ENCODE data around the gene MYL12B.

MYL12B gene

GRCh38 chr18:3262234-3263131, 550 bp downstream of the MYL12B start:
- peak; percentile 31 for DNase-seq (ENCODE audit: low read depth)
- peak overlapping the region; percentile 93 for H3K4me3 ChIP-seq (ENCODE audit: low read depth, low read length)
- TF ChIP-seq CTCF (IDR thresholded peaks at IDR 0.05; ENCODE audit: insufficient read depth, low read depth, low read length, missing control alignments), result no peak

- H3K4me3 ChIP-seq (ENCODE audit: low read depth, low read length), result peak overlapping the region; percentile 93
- DNase-seq (ENCODE audit: low read depth), result no peak
- no peak for TF ChIP-seq CTCF (IDR thresholded peaks at IDR 0.05; ENCODE audit: insufficient read depth, low read depth, low read length, missing control alignments)
These were observed 1.3 kb downstream of the MYL12B start for GRCh38 chr18:3263132-3263700.

GRCh38 chr18:3264362-3264761, 2.4 kb downstream of the MYL12B start:
- no peak for DNase-seq (ENCODE audit: low read depth)
- no peak overlapping the region; the same call in none of the 2 replicates for H3K4me3 ChIP-seq (ENCODE audit: low read depth, low read length)
- no peak for TF ChIP-seq CTCF (IDR thresholded peaks at IDR 0.05; ENCODE audit: insufficient read depth, low read depth, low read length, missing control alignments)

GRCh38 chr18:3265564-3266033, 3.7 kb downstream of the MYL12B start:
- H3K4me3 ChIP-seq (ENCODE audit: low read depth, low read length), result no peak overlapping the region
- no peak for DNase-seq (ENCODE audit: low read depth)
- no peak for TF ChIP-seq CTCF (IDR thresholded peaks at IDR 0.05; ENCODE audit: insufficient read depth, low read depth, low read length, missing control alignments)

- no peak for TF ChIP-seq CTCF (IDR thresholded peaks at IDR 0.05; ENCODE audit: insufficient read depth, low read depth, low read length, missing control alignments)
- H3K4me3 ChIP-seq (ENCODE audit: low read depth, low read length), result no peak overlapping the region
- no peak for DNase-seq (ENCODE audit: low read depth)
These were observed 4.2 kb downstream of the MYL12B start for GRCh38 chr18:3266062-3266608.

GRCh38 chr18:3268306-3268705, 6.4 kb downstream of the MYL12B start:
- no peak for TF ChIP-seq CTCF (IDR thresholded peaks at IDR 0.05; ENCODE audit: insufficient read depth, low read depth, low read length, missing control alignments)
- H3K4me3 ChIP-seq (ENCODE audit: low read depth, low read length), result no peak overlapping the region
- DNase-seq (ENCODE audit: low read depth), result no peak

All from GM12865 (cell line).